ENCODE measurements around the gene CEBPG.

The CEBPG gene

GRCh38 chr19:33408116-33408515, 34.6 kb downstream of the CEBPG start:
- no peak for DNase-seq

GRCh38 chr19:33408538-33409434, 35.3 kb downstream of the CEBPG start:
- no peak for DNase-seq

- peak; percentile 30 for DNase-seq
Observed at GRCh38 chr19:33409906-33410685, 36.6 kb downstream of the CEBPG start.

GRCh38 chr19:33410915-33411401, 37.4 kb downstream of the CEBPG start:
- DNase-seq: peak; percentile 37

- DNase-seq: no peak
Observed at GRCh38 chr19:33411621-33412180, 38.2 kb downstream of the CEBPG start.

- DNase-seq: no peak
Observed at GRCh38 chr19:33412601-33413425, 39.3 kb downstream of the CEBPG start.

- no peak for DNase-seq
Observed at GRCh38 chr19:33413426-33413725, 39.9 kb downstream of the CEBPG start.

GRCh38 chr19:33413868-33414666, 40.6 kb downstream of the CEBPG start:
- no peak for DNase-seq

GRCh38 chr19:33414667-33415605, 41.4 kb downstream of the CEBPG start:
- DNase-seq: no peak

- peak; percentile 88 for DNase-seq
Observed at GRCh38 chr19:33416307-33417215, 43.1 kb downstream of the CEBPG start.

- no peak for DNase-seq
Observed at GRCh38 chr19:33417751-33418150, 44.2 kb downstream of the CEBPG start.

- no peak for DNase-seq
Observed at GRCh38 chr19:33418461-33418860, 45.0 kb downstream of the CEBPG start.

GRCh38 chr19:33418871-33419787, 45.6 kb downstream of the CEBPG start:
- no peak for DNase-seq

- no peak for DNase-seq
Observed at GRCh38 chr19:33419788-33420130, 46.2 kb downstream of the CEBPG start.

GRCh38 chr19:33420821-33421220, 47.3 kb downstream of the CEBPG start:
- no peak for DNase-seq

- no peak for DNase-seq
Observed at GRCh38 chr19:33421368-33421767, 47.9 kb downstream of the CEBPG start.

- no peak for DNase-seq
Observed at GRCh38 chr19:33422369-33423180, 49.1 kb downstream of the CEBPG start.

- no peak for DNase-seq
Observed at GRCh38 chr19:33424181-33424580, 50.7 kb downstream of the CEBPG start.
